SK-N-SH (cell line): Measurements from ENCODE around the gene CDK5RAP2.

Experiments used
- CTCF ChIP-seq: fragments of 200-600 bp; sonication (generic); IDR thresholded peaks from 2 replicates; pipeline ENCODE4 v1.6.1; 2017; ENCODE audit warnings: antibody characterized with exemption, mild to moderate bottlenecking, moderate library complexity
- EP300 ChIP-seq, 2 experiments: IDR thresholded peaks; 2 replicates each; pipeline versions ENCODE4 v1.4.0 to v1.6.1; 2012; ENCODE audit warnings: borderline replicate concordance in 1 of 2, low read depth in 1 of 2, low read length in 1 of 2
- EZH2phosphoT487 ChIP-seq: fragments of 200-600 bp; sonication (generic); IDR thresholded peaks from 2 replicates; pipeline ENCODE4 v1.6.1; 2017; ENCODE audit warnings: low read depth, mixed run types, mild to moderate bottlenecking, antibody characterized with exemption, moderate library complexity, borderline replicate concordance
- MAX ChIP-seq: IDR thresholded peaks from 2 replicates; pipeline ENCODE4 v1.4.0; 2012; ENCODE audit warnings: low read depth
- POLR2AphosphoS5 ChIP-seq: IDR thresholded peaks from 2 replicates; pipeline ENCODE4 v1.6.1; 2012; ENCODE audit warnings: low read depth, low read length
- RAD21 ChIP-seq: IDR thresholded peaks from 2 replicates; pipeline ENCODE4 v1.6.1; 2012; ENCODE audit warnings: mild to moderate bottlenecking, low read length
- RCOR1 ChIP-seq: fragments of 150-350 bp; IDR thresholded peaks from 2 replicates; pipeline ENCODE4 v1.6.1; 2017; ENCODE audit warnings: antibody characterized with exemption, low read length
- SIN3A ChIP-seq: IDR thresholded peaks from 2 replicates; pipeline ENCODE4 v1.6.1; 2012; ENCODE audit warnings: low read depth, mild to moderate bottlenecking, low read length, moderate library complexity, borderline replicate concordance
- TEAD4 ChIP-seq: IDR thresholded peaks from 2 replicates; pipeline ENCODE4 v1.4.0; 2012; ENCODE audit warnings: mild to moderate bottlenecking, borderline replicate concordance; ENCODE audit not compliant: insufficient read depth
- ZBTB33 ChIP-seq: IDR thresholded peaks from 2 replicates; pipeline ENCODE4 v1.4.0; 2012; ENCODE audit warnings: low read depth, borderline replicate concordance

- TF ChIP-seq RCOR1 (no peak), CTCF (no peak), RAD21 (no peak), EP300 (IDR thresholded peaks at IDR 0.05; ENCODE audit: borderline replicate concordance in 1 of 2, low read depth in 1 of 2, low read length in 1 of 2) (no peak), EZH2phosphoT487 (no peak), TEAD4 (no peak), POLR2AphosphoS5 (no peak), MAX (no peak), ZBTB33 (no peak), SIN3A (no peak)
Measured at GRCh38 chr9:120627073-120627472, 47.1 kb upstream of the CDK5RAP2 start.
